Measurements from ENCODE around the gene TXNDC5.

DNA sequence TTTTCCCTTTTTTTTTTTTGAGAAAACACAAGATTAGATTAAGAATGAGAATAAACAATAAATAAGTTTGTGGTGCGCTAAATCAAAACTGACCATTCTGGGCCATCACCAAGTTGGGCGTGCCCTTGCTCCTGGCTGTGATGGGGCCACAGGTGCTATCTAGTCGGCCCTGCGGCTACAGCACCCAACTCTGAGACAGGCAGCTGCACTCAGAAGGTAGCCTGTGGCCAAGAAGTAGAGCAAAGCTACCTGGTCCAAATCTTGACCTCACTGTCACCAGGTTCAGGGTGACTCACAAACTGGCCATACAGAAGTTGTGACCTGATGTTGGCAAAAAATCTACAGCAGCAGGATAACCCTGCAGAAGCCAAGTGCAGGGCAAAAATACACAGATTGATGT, 3.4 kb downstream of the TXNDC5 start:
- TF ChIP-seq, protein P1, sequence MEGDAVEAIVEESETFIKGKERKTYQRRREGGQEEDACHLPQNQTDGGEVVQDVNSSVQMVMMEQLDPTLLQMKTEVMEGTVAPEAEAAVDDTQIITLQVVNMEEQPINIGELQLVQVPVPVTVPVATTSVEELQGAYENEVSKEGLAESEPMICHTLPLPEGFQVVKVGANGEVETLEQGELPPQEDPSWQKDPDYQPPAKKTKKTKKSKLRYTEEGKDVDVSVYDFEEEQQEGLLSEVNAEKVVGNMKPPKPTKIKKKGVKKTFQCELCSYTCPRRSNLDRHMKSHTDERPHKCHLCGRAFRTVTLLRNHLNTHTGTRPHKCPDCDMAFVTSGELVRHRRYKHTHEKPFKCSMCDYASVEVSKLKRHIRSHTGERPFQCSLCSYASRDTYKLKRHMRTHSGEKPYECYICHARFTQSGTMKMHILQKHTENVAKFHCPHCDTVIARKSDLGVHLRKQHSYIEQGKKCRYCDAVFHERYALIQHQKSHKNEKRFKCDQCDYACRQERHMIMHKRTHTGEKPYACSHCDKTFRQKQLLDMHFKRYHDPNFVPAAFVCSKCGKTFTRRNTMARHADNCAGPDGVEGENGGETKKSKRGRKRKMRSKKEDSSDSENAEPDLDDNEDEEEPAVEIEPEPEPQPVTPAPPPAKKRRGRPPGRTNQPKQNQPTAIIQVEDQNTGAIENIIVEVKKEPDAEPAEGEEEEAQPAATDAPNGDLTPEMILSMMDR (IDR thresholded peaks at IDR 0.05) = no peak
- TF ChIP-seq POLR2A (IDR thresholded peaks at IDR 0.05) = no peak

Data from esophagus squamous epithelium (tissue), 4 donors.